CD4-positive, CD25-positive, alpha-beta regulatory T cell (primary cell): ENCODE results near the gene PPP2R2D. TPM values are rescaled to one million over a fixed set of nuclear protein-coding genes. Genes with fewer than 3 reads are reported as not detected.
A peak's percentile ranks its signal among the peaks of the same experiment; 100 is the strongest.

ENCODE experiments used
- ATAC-seq, 2 donors: fragments of 150-1000 bp; cut with Tn5 transposase; one replicate each; pipeline ENCODE4 v1.10.0; 2021; ENCODE audit warnings: low read depth in 2 of 2, moderate number of reproducible peaks in 2 of 2, moderate library complexity in 1 of 2
- DNase-seq, 3 donors: peaks; one replicate each; pipeline versions ENCODE4 v3.0.0 to v3.0.0-alpha.2; 2012 to 2022; ENCODE audit warnings: mixed read lengths in 1 of 3
- H3K27ac ChIP-seq: one replicate; pipeline ENCODE4 v1.7.0; 2013; ENCODE audit warnings: mild to moderate bottlenecking, low read length; ENCODE audit not compliant: insufficient read depth, poor library complexity, severe bottlenecking
- H3K27me3 ChIP-seq: one replicate; pipeline ENCODE4 v1.7.0; 2013; ENCODE audit warnings: low read length; ENCODE audit not compliant: control insufficient read depth, insufficient read depth
- H3K36me3 ChIP-seq: one replicate; pipeline ENCODE4 v1.7.0; 2013; ENCODE audit warnings: mild to moderate bottlenecking, low read length, moderate library complexity; ENCODE audit not compliant: control insufficient read depth, insufficient read depth
- H3K4me1 ChIP-seq: 2 replicates; pipeline ENCODE4 v1.7.0; 2013; ENCODE audit warnings: mild to moderate bottlenecking, low read length; ENCODE audit not compliant: insufficient read depth, control insufficient read depth, poor library complexity, severe bottlenecking
- H3K4me3 ChIP-seq: one replicate; pipeline ENCODE4 v1.7.0; 2013; ENCODE audit warnings: low read depth, mild to moderate bottlenecking, low read length, moderate library complexity
- H3K9me3 ChIP-seq, 2 experiments: 1 replicate in 1 of 2; 2 replicates in 1 of 2; pipeline ENCODE4 v1.7.0; 2013; ENCODE audit warnings: low read length in 2 of 2, mild to moderate bottlenecking in 1 of 2, moderate library complexity in 1 of 2; ENCODE audit not compliant: control insufficient read depth in 2 of 2
- H3K27ac Mint-ChIP-seq, 3 donors: one replicate each; pipeline ENCODE4 v1.8.0; 2020 to 2022; ENCODE audit warnings: mild to moderate bottlenecking in 3 of 3, mixed read lengths in 3 of 3, moderate library complexity in 2 of 3
- H3K27me3 Mint-ChIP-seq: one replicate; pipeline ENCODE4 v1.8.0; 2022; ENCODE audit warnings: mild to moderate bottlenecking, mixed read lengths
- H3K36me3 Mint-ChIP-seq: one replicate; pipeline ENCODE4 v1.8.0; 2020; ENCODE audit warnings: mixed read lengths
- H3K4me1 Mint-ChIP-seq, 4 donors: one replicate each; pipeline ENCODE4 v1.8.0; 2020 to 2022; ENCODE audit warnings: mixed read lengths in 4 of 4, mild to moderate bottlenecking in 1 of 4
- H3K4me3 Mint-ChIP-seq, 4 donors: one replicate each; pipeline ENCODE4 v1.8.0; 2020 to 2022; ENCODE audit warnings: mild to moderate bottlenecking in 4 of 4, mixed read lengths in 4 of 4, moderate library complexity in 3 of 4
- H3K9me3 Mint-ChIP-seq, 7 donors: one replicate each; pipeline ENCODE4 v1.8.0; 2020 to 2022; ENCODE audit warnings: mixed read lengths in 7 of 7, mild to moderate bottlenecking in 3 of 7, moderate library complexity in 2 of 7
- polyA plus RNA-seq, 4 donors: library from polyadenylated mRNA; unstranded; fragments of 300-500 nt; fragmentation: Illumina TruSeq; gene quantifications; one replicate each; pipeline ENCODE4 v1.2.3, GENCODE V29; 2021
- total RNA-seq: library from RNA; stranded (reverse); gene quantifications from one replicate; pipeline ENCODE4 v1.2.3, GENCODE V29; 2022

PPP2R2D gene
- total and polyA plus RNA-seq, 5 donors from 2014 or later: 23.8 to 48.1 (median 26.6) TPM

DNA sequence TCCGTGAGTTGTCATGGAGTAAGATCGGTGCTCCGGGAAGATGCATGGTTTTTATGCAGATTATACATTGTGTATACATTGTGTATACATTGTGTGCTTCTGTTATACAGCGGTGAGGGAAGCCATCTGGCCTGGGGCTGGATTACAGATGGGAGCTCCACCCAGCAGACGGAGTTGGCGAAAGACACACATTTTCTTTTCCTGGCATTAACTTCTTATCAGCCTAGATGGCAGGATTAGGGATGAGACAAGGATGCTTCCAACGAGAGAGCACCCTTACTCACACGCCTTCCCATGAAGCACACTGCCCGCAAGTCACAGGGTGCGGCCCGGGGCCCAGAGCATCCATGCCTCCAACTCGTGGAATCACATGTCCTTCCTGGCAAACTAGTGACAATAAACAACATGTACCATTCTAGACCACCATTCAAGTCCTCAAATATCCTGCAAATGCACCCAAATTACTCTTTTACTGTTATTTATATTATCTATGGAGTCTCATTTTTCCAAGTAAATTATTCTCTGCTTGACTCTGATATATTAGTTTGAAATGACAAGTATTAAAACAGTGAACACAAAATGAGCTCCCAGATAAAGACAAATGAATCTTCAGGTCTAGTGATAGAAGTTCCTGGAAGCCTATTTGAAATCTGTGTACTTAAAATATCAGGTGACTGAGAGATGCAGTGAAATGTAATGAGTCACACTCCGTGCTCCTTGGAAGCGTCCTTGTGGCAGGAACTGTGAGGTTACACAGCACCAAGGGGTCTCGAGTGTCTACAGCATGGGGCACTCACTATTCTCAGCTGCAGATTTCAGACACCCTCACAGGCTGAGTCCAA, 29.8 kb upstream of the PPP2R2D start:
- Mint-ChIP-seq H3K36me3 (no peaks in the 10 kb centered on the region), H3K9me3 (no peaks in the 10 kb centered on the region), H3K4me1 (peaks cover 0 to 2% (median 0%) of the 10 kb centered on the region in 4 donors), H3K27me3 (peaks cover 17% of the 10 kb centered on the region), H3K27ac (no peak overlapping the region), H3K4me3 (no peak overlapping the region)
- no peaks in the 10 kb centered on the region for H3K9me3 ChIP-seq
- no peak for ATAC-seq
- H3K27ac ChIP-seq: no peak overlapping the region
- no peak for DNase-seq
- H3K4me3 ChIP-seq: no peak overlapping the region
- no peaks in the 10 kb centered on the region for H3K4me1 ChIP-seq
- no peaks in the 10 kb centered on the region for H3K27me3 ChIP-seq
- H3K36me3 ChIP-seq: no peaks in the 10 kb centered on the region

DNA sequence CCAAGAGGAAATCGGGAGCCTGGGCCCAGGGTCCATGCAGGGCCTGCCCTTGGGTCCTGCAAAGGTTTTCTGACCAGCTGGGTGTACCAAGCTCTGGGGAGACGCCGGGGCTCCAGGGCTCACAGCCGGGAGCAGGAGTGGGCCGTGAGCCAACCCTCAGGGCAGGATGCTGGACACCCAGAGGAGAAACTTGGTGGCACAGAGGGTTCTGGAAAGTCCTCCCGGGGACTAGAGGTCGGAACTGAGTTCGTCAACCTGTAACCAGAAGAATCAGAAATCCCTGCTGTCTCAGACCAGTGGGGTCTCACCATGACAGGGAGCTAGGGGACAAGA, 29.2 kb upstream of the PPP2R2D start:
- no peaks in the 10 kb centered on the region for H3K27me3 ChIP-seq
- H3K36me3 Mint-ChIP-seq: no peaks in the 10 kb centered on the region
- no peaks in the 10 kb centered on the region for H3K4me1 ChIP-seq
- no peaks in the 10 kb centered on the region for H3K9me3 ChIP-seq
- H3K36me3 ChIP-seq: no peaks in the 10 kb centered on the region
- DNase-seq (no peak), ATAC-seq (no peak)
- H3K27me3 Mint-ChIP-seq: peaks cover 20% of the 10 kb centered on the region
- no peak overlapping the region for H3K4me3 Mint-ChIP-seq
- H3K27ac ChIP-seq: no peak overlapping the region
- no peak overlapping the region for H3K27ac Mint-ChIP-seq
- H3K9me3 Mint-ChIP-seq: no peaks in the 10 kb centered on the region
- H3K4me1 Mint-ChIP-seq: peaks cover 0 to 2% (median 0%) of the 10 kb centered on the region in 4 donors
- H3K4me3 ChIP-seq: no peak overlapping the region

- no peaks in the 10 kb centered on the region for H3K9me3 ChIP-seq
- no peaks in the 10 kb centered on the region for H3K27me3 ChIP-seq
- no peak overlapping the region for H3K4me3 Mint-ChIP-seq
- no peaks in the 10 kb centered on the region for H3K36me3 Mint-ChIP-seq
- no peak overlapping the region for H3K27ac ChIP-seq
- peaks cover 0 to 2% (median 0%) of the 10 kb centered on the region in 4 donors for H3K4me1 Mint-ChIP-seq
- H3K36me3 ChIP-seq: no peaks in the 10 kb centered on the region
- peaks cover 19% of the 10 kb centered on the region for H3K27me3 Mint-ChIP-seq
- H3K4me3 ChIP-seq: no peak overlapping the region
- H3K4me1 ChIP-seq: no peaks in the 10 kb centered on the region
- H3K9me3 Mint-ChIP-seq: no peaks in the 10 kb centered on the region
- no peak for ATAC-seq
- DNase-seq: no peak
- no peak overlapping the region for H3K27ac Mint-ChIP-seq
Measured at GRCh38 chr10:131872011-131872826, 28.6 kb upstream of the PPP2R2D start.

GRCh38 chr10:131872827-131873375, 27.9 kb upstream of the PPP2R2D start:
- DNase-seq (no peak), ATAC-seq (no peak)
- no peak overlapping the region for H3K27ac Mint-ChIP-seq
- Histone ChIP-seq H3K4me3 (no peak overlapping the region), H3K27ac (no peak overlapping the region), H3K27me3 (no peaks in the 10 kb centered on the region), H3K4me1 (no peaks in the 10 kb centered on the region), H3K36me3 (no peaks in the 10 kb centered on the region), H3K9me3 (no peaks in the 10 kb centered on the region)
- H3K9me3 Mint-ChIP-seq: peaks cover 0 to under 1% (median 0%) of the 10 kb centered on the region in 7 donors
- peaks cover 16% of the 10 kb centered on the region for H3K27me3 Mint-ChIP-seq
- H3K4me3 Mint-ChIP-seq: no peak overlapping the region
- no peaks in the 10 kb centered on the region for H3K36me3 Mint-ChIP-seq
- H3K4me1 Mint-ChIP-seq: peaks cover 0 to 2% (median 0%) of the 10 kb centered on the region in 4 donors

- Histone ChIP-seq H3K4me3 (no peak overlapping the region), H3K36me3 (no peaks in the 10 kb centered on the region), H3K9me3 (no peaks in the 10 kb centered on the region), H3K4me1 (no peaks in the 10 kb centered on the region), H3K27ac (no peak overlapping the region), H3K27me3 (no peaks in the 10 kb centered on the region)
- DNase-seq: peak in 2 of 3 donors; percentile 11 to 51
- no peak overlapping the region for H3K4me3 Mint-ChIP-seq
- H3K27ac Mint-ChIP-seq: no peak overlapping the region
- peaks cover 0 to 1% (median 0%) of the 10 kb centered on the region in 7 donors for H3K9me3 Mint-ChIP-seq
- peaks cover 19% of the 10 kb centered on the region for H3K27me3 Mint-ChIP-seq
- no peaks in the 10 kb centered on the region for H3K36me3 Mint-ChIP-seq
- H3K4me1 Mint-ChIP-seq: peaks cover 0 to 2% (median 0%) of the 10 kb centered on the region in 4 donors
- peak in 1 of 2 donors; percentile 34 for ATAC-seq
Measured at GRCh38 chr10:131874991-131875451, 25.8 kb upstream of the PPP2R2D start.

GRCh38 chr10:131875501-131875900, 25.3 kb upstream of the PPP2R2D start:
- H3K4me3 Mint-ChIP-seq: no peak overlapping the region
- H3K36me3 Mint-ChIP-seq: no peaks in the 10 kb centered on the region
- no peak overlapping the region for H3K4me3 ChIP-seq
- ATAC-seq (no peak), DNase-seq (no peak)
- peaks cover 0 to 1% (median 0%) of the 10 kb centered on the region in 7 donors for H3K9me3 Mint-ChIP-seq
- no peak overlapping the region for H3K27ac ChIP-seq
- H3K27ac Mint-ChIP-seq: no peak overlapping the region
- H3K36me3 ChIP-seq: no peaks in the 10 kb centered on the region
- H3K27me3 Mint-ChIP-seq: peaks cover 19% of the 10 kb centered on the region
- no peaks in the 10 kb centered on the region for H3K27me3 ChIP-seq
- H3K4me1 Mint-ChIP-seq: peaks cover 0 to 2% (median 0%) of the 10 kb centered on the region in 4 donors
- H3K9me3 ChIP-seq: no peaks in the 10 kb centered on the region
- H3K4me1 ChIP-seq: no peaks in the 10 kb centered on the region

- Mint-ChIP-seq H3K36me3 (no peaks in the 10 kb centered on the region), H3K4me1 (peaks cover 0 to 2% (median 0%) of the 10 kb centered on the region in 4 donors), H3K4me3 (no peak overlapping the region), H3K9me3 (peaks cover 0 to 1% (median 0%) of the 10 kb centered on the region in 7 donors), H3K27me3 (peaks cover 19% of the 10 kb centered on the region), H3K27ac (no peak overlapping the region)
- no peak overlapping the region for H3K27ac ChIP-seq
- DNase-seq (no peak), ATAC-seq (no peak)
- no peaks in the 10 kb centered on the region for H3K4me1 ChIP-seq
- H3K27me3 ChIP-seq: no peaks in the 10 kb centered on the region
- no peak overlapping the region for H3K4me3 ChIP-seq
- no peaks in the 10 kb centered on the region for H3K9me3 ChIP-seq
- H3K36me3 ChIP-seq: no peaks in the 10 kb centered on the region
Measured at GRCh38 chr10:131876017-131876416, 24.8 kb upstream of the PPP2R2D start.
